ENCODE results near the gene FUT1.

GRCh38 chr19:48756686-48757085 lies 4.2 kb upstream of the FUT1 start:
- TF ChIP-seq CTCF (IDR thresholded peaks at IDR 0.05), result no peak
- TF ChIP-seq POLR2AphosphoS5 (IDR thresholded peaks at IDR 0.05), result no peak
- TF ChIP-seq POLR2A (IDR thresholded peaks at IDR 0.05), result no peak

Data from gastroesophageal sphincter (tissue), 3 donors.